ENCODE measurements around the gene SLC4A4.

Gene SLC4A4

DNA sequence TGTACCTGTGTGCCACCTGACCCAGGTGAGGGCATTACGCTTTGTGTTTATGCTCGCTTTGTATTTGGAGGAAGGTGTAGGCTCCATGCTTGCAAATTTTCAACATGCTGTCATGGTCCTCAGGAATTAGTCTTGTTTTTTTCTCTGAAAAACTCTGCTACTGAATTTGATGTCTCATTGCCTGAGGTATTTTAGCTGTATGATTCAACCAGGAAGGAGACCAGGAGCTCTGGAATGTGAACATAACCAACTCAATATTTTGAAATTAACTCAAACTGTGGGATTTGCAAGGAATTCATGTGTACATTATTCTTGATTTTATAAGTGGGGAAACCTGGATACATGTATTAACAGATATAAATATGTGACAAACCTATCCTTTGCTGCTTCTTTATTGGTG lies 134.1 kb downstream of the SLC4A4 start:
- no peak for DNase-seq (ENCODE audit: low read depth)

DNA sequence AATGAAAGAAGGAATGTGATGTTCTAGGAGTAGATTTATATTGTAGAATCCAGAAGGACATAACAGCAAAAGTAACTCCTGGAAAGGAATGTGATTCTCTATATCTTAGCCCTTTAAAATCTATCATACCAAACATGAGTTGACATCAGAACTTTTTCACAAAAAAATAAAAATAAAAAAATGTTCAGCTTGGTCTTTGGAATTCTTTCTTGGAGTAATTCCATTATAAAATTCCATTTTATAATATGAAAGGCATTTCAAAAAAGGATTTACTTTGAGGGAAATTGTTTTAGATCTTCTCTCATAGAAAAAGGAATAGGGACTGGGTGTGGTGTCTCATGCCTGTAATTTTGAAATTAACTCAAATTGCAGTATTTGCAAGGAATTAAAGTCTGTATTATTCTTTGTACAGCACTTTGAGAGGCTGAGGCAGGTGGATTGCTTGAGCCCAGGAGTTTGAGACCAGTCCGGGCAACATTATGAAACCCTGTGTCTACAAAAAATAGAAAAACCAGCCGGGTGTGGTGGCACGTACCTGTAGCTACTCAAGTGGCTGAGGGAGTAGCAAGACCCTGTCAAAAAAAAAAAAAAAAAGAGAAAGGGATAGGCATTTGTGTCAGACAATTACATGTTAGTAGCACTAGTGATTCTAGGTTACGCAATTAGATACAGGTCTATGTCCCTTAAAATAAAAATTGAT lies 134.9 kb downstream of the SLC4A4 start:
- no peak for DNase-seq (ENCODE audit: low read depth)

DNA sequence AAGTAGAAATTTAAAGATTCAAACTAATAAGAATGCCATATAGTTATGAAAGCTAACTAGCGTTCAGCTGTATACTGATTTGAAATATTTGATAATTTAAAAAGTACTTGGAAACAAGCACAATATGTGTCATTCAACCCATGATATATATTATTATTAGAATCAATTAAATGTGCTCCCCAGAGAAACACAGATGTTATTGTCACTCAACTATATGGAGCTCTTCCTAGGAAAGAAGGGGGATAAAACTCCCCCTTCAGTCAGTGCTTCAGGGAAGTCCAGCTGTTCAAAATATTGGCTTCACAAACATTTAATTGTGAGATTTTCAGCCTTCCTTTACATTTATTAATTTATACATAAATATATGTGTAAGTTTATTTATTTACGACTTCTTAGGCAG lies 135.9 kb downstream of the SLC4A4 start:
- DNase-seq (ENCODE audit: low read depth), result no peak

DNA sequence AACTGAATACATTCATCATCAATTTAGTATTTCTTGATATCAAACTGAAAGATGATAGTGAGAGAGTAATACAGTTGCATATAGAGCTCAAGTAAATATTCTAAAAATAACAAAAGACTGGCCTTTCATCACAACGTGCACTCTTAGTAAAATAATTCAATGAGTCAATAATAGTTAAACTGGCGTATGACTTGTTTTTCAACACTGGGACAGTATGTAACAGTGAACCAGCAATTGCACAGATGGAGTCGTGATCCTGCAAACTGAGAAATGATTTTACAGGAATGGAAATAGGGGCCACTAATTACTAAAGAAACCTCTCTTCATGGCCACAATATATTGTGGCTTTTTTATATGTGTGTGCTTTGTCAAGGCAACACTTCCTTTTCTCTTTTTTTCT lies 137.4 kb downstream of the SLC4A4 start:
- no peak for DNase-seq (ENCODE audit: low read depth)

DNA sequence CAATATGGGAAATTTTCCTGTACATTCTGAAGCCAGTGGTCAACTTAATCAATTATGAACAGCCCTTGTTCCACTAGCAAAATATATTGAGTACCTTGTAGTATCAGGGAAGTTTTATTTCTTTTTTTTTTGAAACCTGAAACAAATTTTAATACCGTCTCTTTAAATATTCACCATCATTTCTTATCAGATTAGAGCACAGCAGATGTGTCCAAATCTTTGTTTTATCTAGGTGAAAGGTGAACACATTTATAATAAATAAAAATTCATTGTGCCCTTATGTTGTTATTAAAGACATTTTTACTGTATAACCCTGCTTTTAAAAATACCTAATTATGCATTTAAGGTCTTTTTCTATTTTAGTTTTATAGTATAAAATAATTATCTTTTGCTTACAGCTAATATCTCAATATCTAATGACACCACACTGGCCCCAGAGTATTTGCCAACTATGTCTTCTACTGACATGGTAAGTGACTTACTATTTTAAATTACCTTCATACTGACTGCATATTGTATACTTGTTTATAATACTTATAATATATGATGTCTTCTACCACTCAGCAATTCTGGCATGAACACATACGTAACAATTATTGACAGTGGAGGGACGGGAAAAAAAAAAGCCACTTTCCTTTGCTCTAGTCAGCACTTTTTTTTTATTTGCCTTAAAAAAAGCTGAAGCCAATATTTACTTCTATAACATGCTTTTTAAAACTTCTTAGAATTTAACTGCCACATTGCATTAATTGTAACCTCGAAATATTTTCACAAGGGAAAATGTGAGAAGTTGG lies 147.9 kb downstream of the SLC4A4 start:
- no peak for DNase-seq (ENCODE audit: low read depth)

DNA sequence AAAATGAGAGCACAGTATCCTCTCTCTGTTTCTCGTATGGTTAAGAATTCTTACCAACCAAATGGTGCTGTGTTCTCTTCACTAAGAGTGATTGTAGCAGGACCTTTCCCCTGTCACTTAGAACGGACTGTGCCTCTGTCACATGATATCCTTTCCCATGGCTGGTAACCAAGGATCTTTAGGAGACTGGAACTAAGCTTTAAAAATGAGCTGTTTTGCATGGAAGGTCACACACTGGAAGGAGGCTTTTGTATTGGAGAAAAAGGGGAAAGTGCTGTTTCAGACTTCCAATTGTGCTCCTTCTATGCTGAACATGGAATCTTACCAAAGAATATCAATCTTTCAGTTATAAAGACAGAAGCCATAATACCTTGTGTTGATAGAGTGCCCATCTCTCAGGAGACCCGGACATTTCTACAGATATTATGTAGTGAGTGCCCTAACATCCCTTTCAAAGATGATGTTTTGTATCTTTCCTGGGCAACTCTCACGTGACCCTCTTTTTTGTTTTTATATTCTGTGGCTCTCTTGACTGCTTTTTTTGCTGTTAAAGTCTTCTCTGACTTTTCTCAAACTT lies 148.6 kb downstream of the SLC4A4 start:
- DNase-seq (ENCODE audit: low read depth), result no peak

DNA sequence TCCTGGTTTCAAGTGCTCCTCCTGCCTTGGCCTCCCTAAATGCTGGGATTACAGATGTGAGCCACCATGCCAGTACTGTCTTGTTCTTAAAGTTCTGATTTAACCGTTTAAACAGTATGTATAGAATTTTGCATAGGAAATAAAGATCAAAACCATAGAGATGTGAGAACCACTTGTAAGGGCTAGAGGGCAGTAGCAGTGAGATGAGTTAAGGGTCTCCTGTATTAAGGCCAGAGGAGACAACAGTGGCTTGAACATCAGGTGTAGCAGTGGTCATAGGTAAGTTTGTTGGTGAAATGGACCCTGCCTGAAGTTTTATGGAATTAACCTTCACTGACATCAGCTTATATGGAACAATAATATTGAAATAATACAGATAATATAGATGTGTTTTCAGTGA lies 155.7 kb downstream of the SLC4A4 start:
- no peak for DNase-seq (ENCODE audit: low read depth)

DNA sequence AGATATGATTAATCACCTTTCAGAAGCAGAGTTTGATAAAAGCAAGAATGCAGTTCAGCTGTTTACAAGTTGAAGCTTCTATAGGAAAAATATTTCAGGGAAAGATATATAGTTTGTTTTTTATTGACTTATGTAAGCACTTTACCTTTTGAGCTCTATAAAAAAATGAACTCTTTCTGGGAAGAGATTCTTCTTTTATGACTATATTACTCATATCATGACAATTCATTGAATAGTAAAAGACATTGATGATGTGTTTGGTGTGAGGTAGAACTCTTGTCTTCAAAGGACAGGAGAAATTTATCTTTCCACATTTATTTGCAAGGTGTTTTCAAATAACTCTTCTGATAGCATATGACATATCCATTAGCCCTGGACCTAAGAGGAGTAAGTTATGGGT lies 156.6 kb downstream of the SLC4A4 start:
- DNase-seq (ENCODE audit: low read depth), result no peak

DNA sequence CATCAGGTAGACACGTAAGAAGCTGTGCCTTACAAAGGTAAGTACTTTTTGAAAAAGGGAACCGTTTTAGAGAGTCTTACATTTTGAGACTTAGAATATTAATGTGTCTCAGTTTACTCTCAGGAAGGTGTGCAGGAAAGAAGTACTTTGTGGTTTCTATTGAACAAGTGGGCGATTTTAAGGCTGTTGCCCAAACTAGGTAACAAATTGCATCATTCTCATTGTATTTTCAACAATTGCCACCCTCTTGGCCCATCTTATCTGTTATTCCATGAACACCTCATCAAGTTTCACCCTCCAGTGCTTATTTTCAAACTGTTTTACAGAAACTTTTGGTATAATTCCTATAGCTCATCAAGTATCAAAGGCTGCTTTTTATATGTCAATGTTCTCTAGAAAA lies 158.3 kb downstream of the SLC4A4 start:
- no peak for DNase-seq (ENCODE audit: low read depth)

DNA sequence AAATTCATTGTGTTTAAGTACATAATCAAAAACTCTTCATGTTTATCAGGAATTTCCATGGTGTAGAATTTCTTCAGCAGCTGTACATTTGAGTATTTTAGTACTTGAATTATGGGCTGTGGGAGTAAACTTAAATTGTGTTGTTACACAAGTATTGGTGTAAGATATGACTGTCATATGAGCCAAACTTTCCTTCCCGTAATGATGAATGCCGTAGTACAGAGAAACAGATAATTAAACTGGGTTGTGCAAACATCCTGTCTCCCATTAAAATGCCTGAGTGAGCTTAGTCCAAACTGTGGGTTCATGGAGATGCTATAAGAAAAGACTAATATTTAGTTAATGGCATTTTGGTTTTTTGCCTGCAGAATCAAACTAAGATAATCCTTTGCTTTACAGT lies 159.2 kb downstream of the SLC4A4 start:
- DNase-seq (ENCODE audit: low read depth), result no peak

DNA sequence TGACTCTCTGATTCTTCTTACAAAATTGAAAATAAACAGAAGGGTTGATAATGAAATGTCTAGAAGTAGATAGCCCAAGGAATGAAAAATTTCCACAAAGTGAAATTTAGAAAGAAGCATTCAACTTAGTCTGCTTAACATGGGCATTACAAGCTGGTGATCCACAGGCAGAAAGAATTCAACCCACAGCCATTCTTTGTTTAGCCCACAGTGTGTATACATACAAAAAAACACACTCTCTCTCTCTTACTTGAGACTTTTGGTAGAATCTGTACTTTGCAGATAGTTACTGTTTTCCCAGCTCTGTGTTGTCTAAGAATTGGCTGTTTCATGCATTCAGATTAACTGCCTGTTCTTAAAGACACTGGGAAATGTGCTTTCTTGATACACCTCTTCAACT lies 159.8 kb downstream of the SLC4A4 start:
- no peak for DNase-seq (ENCODE audit: low read depth)

DNA sequence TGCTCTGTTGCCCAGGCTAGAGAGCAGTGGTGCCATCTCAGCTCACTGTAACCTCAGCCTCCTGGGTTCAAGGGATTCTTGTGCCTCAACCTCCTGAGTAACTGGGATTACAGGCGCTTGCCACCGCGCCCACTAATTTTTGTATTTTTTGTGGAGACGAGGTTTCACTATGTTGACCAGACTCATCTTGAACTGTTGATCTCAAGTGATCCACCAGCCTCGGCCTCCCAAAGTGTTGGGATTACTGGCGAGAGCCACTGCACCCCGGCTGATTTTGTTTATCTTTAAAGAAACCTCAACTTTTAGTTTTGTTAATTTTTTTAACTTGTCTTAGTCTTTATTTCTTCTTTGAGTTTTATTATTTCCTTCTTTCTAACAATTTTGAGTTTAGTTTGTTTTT lies 163.2 kb downstream of the SLC4A4 start:
- DNase-seq (ENCODE audit: low read depth), result no peak

DNA sequence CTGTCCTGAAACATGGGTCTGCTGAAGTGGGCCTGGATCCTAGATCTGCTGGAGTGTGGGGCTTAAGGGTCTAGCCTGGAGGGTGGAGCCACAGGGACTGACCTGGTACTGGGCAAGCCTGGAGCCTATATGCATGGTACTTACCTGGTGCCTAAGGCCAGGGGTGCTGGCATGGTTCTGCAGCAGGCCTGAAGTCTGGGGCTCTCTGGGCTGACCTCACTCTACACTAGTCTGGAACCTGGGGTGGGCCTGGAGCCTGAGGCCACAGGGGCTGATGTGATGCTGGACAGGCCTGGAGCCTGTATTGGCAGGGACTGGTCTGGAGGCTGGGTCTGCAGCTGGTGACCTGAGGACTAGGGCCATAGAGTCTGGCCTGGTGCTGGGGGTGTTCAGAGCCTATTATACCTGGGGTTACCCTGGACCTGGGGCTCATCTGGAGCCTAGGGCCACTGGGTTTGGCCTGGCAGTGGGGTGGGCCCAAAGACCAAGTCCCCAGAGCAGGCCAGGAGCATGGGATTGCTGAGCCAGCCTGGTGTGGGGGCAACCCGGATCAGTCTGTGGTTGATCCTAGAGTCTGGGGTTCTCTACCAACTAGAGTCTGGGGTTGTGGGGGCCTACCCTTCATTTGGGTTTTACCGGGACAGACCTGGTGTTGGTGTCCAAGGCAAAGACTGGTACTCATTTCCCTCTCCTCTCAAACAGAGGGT lies 179.6 kb downstream of the SLC4A4 start:
- no peak for DNase-seq (ENCODE audit: low read depth)

DNA sequence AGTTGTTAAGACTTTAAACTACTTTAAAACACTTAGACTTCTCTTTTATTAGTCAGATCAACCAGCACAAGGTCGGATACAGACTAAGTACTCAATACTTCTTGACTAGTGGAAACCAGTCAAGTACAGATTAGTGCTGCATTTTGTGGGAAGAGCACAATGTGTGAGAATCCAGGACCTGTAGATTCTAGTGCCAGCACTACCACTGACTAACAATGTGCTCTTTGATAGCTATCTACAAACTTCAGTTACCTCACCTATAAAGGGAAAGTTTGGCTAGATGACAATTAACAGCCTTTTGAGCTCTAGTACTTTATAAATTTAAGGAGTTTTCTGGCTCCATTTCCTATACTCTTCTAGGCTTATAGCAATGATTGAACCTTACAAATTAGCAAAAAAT lies 181.5 kb downstream of the SLC4A4 start:
- DNase-seq (ENCODE audit: low read depth), result no peak

DNA sequence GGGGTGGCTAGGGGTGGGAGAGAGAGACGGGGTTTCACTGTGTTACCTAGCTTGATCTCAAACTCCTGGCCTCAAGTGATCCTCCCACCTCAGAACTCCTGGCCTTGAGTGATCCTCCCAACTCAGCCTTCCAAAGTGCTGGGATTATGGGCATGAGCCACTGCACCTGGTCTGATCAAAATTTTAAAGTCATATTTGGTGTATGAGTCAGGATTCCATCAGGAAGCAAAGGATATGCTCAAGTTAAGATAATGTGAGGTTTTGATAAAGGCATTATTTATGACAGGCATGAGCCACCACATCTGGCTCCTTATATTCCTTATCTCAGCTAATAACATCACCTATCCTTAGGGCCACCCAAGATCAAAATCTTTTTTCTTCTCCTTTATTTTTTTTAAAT lies 182.0 kb downstream of the SLC4A4 start:
- DNase-seq (ENCODE audit: low read depth), result no peak

DNA sequence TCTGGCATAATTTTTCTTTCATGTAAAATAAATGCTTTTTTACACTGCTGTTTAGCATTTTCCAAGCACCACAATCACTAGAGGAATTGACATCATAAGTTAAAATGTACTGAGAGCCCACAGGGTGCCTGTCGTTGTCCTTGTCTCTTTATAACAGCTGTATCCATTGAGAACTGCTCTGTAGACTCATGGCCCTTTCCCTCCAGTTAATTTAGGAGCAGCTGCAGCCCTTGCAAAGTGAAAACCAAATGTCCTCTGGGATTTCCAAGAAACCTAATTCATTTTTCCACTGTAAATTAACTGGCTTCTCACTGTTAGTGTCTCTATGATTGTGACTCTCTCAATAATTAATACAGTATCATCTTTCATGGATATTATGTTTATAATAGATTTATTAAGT lies 185.9 kb downstream of the SLC4A4 start:
- DNase-seq (ENCODE audit: low read depth), result no peak

DNA sequence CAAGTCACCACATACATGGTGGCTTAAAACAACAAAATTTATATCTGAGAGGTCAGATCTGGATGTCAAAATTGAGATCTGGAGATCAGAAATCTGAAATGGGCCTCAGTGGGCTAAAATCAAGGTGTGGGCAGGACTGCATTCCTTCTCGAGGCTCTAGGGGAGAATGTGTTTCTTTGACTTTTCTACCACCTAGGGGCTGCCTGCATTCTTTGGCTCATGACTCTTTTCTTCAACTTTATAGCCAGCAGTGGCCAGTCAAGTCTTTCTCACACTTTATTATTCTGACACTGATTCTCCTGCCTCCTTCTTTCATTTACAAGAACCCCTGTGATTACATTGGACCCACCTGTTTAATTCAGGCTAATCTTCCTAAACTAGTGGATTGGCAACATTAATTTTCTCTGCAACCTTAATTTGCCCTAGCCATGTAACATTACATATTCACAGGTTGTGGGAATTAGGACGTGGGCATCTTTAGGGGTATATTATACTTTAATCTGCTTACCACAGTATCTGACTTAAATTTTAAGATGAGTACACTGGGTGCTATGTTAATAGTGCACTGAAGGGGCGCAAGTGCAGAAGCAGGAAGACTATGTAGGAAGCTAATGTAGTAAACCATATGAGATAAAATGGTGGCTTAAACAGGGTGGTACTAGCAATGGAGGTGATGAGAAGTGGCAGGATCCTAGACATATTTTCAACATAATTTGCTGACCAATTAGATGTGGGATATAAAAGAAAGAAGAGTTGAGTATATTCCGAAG lies 188.0 kb downstream of the SLC4A4 start:
- no peak for DNase-seq (ENCODE audit: low read depth)

DNA sequence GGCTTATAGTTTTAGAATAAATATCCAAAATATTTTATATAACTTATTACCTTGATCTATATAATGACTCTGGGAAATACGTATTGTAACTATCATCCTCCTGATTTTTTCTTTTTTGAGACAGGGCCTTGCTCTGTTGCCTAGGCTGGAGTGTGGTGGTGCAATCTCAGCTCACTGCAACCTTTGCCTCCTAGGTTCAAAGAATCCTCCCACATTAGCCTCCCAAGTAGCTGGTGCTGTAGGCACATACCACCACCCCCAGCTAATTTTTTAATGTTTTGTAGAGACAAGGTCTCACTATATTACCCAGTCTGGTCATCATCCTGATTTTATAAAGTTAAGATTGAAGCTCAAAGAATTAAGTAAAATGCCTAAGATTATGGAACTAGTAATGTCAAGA lies 193.6 kb downstream of the SLC4A4 start:
- DNase-seq (ENCODE audit: low read depth), result no peak

DNA sequence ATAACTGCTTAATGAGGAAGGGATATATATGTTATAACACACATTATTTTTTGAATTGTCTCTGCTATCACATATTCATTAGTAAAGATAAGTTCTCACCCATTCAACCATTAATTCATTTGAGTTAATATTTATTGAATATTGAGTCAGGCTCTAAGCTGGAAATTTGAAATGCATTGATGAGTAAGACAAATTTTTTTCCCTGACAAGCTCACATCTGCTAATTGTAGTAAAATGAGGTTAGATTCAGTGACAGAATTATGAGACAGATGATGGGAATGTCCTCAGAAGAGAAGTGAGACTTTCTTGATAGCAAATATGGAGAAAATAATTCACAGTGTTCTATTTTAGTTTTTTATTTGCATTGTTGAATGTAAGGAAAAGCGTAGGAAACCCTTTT lies 194.3 kb downstream of the SLC4A4 start:
- no peak for DNase-seq (ENCODE audit: low read depth)

DNA sequence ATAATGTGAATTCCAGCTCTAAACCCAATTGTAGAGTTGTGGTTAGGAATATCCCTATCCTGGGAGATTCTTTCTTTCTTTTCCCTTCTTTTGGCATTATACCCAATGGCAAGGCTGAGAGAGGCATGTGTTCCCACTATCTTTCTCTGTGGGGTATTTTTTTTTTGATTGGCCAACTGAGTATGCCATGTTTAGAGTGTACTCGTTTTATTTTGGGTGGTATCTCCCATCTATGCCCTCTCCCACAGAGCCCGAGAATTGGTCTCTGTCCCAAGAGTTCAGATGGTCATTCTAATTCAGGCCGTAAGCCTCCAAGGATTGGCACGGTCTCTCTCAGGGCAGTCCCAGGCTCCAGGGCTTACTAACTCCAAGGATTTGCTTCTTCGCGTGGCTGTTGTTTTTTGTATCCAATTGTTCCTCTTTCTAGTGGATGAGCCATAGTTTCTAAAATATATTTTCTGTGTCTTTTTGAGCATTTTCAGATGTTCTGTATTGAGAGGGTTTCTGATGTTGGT lies 198.8 kb downstream of the SLC4A4 start:
- no peak for DNase-seq (ENCODE audit: low read depth)

DNA sequence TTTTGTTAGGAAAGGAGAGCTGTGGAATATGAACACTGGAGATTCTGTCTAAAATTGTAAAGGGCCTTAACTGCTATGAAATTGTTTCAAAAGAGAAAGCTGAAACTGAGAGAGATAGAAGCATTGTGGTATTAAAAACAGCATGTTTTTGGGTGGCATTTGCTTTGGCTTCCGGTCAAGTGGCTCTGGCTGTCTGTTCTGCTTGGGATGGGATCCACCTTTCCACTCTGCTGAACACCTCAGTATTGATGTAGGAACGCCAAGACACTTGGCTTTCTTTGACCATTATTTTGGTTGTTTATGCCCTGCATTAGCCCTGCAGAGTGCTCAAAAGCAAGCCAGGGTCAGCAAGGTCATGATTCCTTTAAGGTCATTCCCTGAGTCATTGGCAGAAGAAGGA lies 199.7 kb downstream of the SLC4A4 start:
- DNase-seq (ENCODE audit: low read depth), result no peak

DNA sequence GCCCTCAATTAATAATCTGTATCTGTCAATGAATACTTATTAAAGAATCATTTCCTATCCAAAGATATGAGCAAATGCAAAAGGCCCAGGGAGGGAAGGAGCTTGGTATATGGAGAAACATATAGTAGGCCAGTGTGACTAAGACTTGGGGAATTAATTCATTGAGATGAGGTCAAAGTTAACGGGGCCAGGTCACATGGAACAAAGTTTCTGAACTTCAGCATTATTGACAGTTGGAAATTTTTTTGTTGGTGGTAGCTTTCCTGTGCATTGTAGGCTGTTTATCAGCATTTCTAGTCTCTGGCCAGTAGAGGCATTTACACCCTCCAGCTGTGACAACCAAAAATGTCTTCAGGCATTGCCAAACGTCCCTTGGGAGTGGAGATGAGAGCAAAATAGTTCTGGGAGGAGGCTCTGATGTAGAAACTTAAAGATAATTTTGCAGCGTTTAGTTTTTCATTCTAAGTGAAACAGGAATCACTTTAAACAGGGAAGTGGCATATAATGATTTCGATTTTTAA lies 202.0 kb downstream of the SLC4A4 start:
- DNase-seq (ENCODE audit: low read depth), result no peak
